SK-N-SH treated with all-trans-retinoic acid at 6 μM for 48 hours (cell line): ENCODE measurements around the gene SDK1.

Source experiments
- ATAC-seq: fragments of 200-7000 bp; cut with Tn5 transposase; 3 replicates; pipeline ENCODE4 v1.9.1; 2020; ENCODE audit warnings: mild to moderate bottlenecking, moderate library complexity
- ARNTL ChIP-seq: fragments of 450-650 bp; formaldehyde crosslinking; IDR thresholded peaks from 2 replicates; pipeline ENCODE4 v1.5.0; 2020; ENCODE audit warnings: low read depth, mild to moderate bottlenecking, moderate library complexity, borderline replicate concordance
- BACH2 ChIP-seq: fragments of 250-450 bp; sonication (Bioruptor Pico); IDR thresholded peaks from 2 replicates; pipeline ENCODE4 v1.9.0; 2021; ENCODE audit warnings: mild to moderate bottlenecking, borderline replicate concordance
- CSDC2 ChIP-seq: fragments of 250-450 bp; sonication (Bioruptor Pico); IDR thresholded peaks from 2 replicates; pipeline ENCODE4 v1.5.0; 2020; ENCODE audit warnings: mild to moderate bottlenecking, moderate library complexity
- CSRNP3 ChIP-seq: fragments of 250-450 bp; sonication (Bioruptor Pico); IDR thresholded peaks from 2 replicates; pipeline ENCODE4 v1.5.1; 2021; ENCODE audit warnings: mild to moderate bottlenecking, moderate library complexity
- ESRRG ChIP-seq: fragments of 250-450 bp; sonication (Bioruptor Pico); IDR thresholded peaks from 2 replicates; pipeline ENCODE4 v1.6.1; 2021; ENCODE audit warnings: mild to moderate bottlenecking
- GLIS3 ChIP-seq: fragments of 250-450 bp; sonication (Bioruptor Pico); IDR thresholded peaks from 2 replicates; pipeline ENCODE4 v1.5.0; 2020; ENCODE audit warnings: mild to moderate bottlenecking, moderate library complexity
- ISL1 ChIP-seq: fragments of 250-450 bp; sonication (Bioruptor Pico); IDR thresholded peaks from 2 replicates; pipeline ENCODE4 v2.1.2; 2022; ENCODE audit warnings: mild to moderate bottlenecking, moderate library complexity
- OSR1 ChIP-seq: fragments of 250-450 bp; sonication (Bioruptor Pico); IDR thresholded peaks from 2 replicates; pipeline ENCODE4 v1.8.0; 2022; ENCODE audit warnings: moderate library complexity, mild to moderate bottlenecking, inconsistent platforms
- PPARA ChIP-seq: fragments of 250-450 bp; sonication (Bioruptor Pico); IDR thresholded peaks from 2 replicates; pipeline ENCODE4 v1.5.0; 2020; ENCODE audit warnings: mild to moderate bottlenecking, borderline replicate concordance
- RARB ChIP-seq: fragments of 250-450 bp; sonication (Bioruptor Pico); IDR thresholded peaks from 2 replicates; pipeline ENCODE4 v1.8.0; 2021; ENCODE audit warnings: mild to moderate bottlenecking, moderate library complexity
- SNAI2 ChIP-seq: fragments of 250-450 bp; sonication (Bioruptor Pico); IDR thresholded peaks from 2 replicates; pipeline ENCODE4 v1.5.0; 2020; ENCODE audit warnings: mild to moderate bottlenecking, moderate library complexity
- TCF4 ChIP-seq: fragments of 250-450 bp; sonication (Bioruptor Pico); IDR thresholded peaks from 2 replicates; pipeline ENCODE4 v1.8.0; 2021; ENCODE audit warnings: mild to moderate bottlenecking, moderate library complexity, borderline replicate concordance
- TOX ChIP-seq: fragments of 250-450 bp; sonication (Bioruptor Pico); IDR thresholded peaks from 2 replicates; pipeline ENCODE4 v1.8.0; 2021; ENCODE audit warnings: mild to moderate bottlenecking, moderate library complexity, borderline replicate concordance
- TSHZ2 ChIP-seq: fragments of 250-450 bp; sonication (Bioruptor Pico); IDR thresholded peaks from 2 replicates; pipeline ENCODE4 v1.5.0; 2020; ENCODE audit warnings: mild to moderate bottlenecking, moderate library complexity
- ZC3H10 ChIP-seq: fragments of 250-450 bp; sonication (Bioruptor Pico); IDR thresholded peaks from 2 replicates; pipeline ENCODE4 v1.5.1; 2021; ENCODE audit warnings: mild to moderate bottlenecking, moderate library complexity
- ZFP3 ChIP-seq: fragments of 250-450 bp; sonication (Bioruptor Pico); IDR thresholded peaks from 2 replicates; pipeline ENCODE4 v1.5.0; 2020; ENCODE audit warnings: mild to moderate bottlenecking, moderate library complexity
- ZFP30 ChIP-seq: fragments of 450-650 bp; formaldehyde crosslinking; IDR thresholded peaks from 2 replicates; pipeline ENCODE4 v1.5.0; 2022; ENCODE audit warnings: mild to moderate bottlenecking, moderate library complexity
- ZNF565 ChIP-seq: fragments of 450-650 bp; formaldehyde crosslinking; conservative IDR thresholded peaks from 2 replicates; pipeline ENCODE4 v1.5.0; 2020; ENCODE audit warnings: low read depth, mild to moderate bottlenecking, moderate library complexity
- ZNF70 ChIP-seq: fragments of 450-650 bp; formaldehyde crosslinking; IDR thresholded peaks from 2 replicates; pipeline ENCODE4 v1.5.0; 2020; ENCODE audit warnings: mild to moderate bottlenecking, moderate library complexity
- ZNF8 ChIP-seq: fragments of 450-650 bp; formaldehyde crosslinking; IDR thresholded peaks from 2 replicates; pipeline ENCODE4 v1.5.0; 2020; ENCODE audit warnings: mild to moderate bottlenecking, moderate library complexity
- TF ChIP-seq, protein P1 (sequence below): fragments of 250-450 bp; sonication (Bioruptor Pico); IDR thresholded peaks from 2 replicates; pipeline ENCODE4 v1.8.0; 2021; ENCODE audit warnings: low read depth, mild to moderate bottlenecking, moderate library complexity, borderline replicate concordance
- TF ChIP-seq, protein P2 (sequence below): fragments of 250-450 bp; sonication (Bioruptor Pico); IDR thresholded peaks from 2 replicates; pipeline ENCODE4 v1.5.1; 2020; ENCODE audit warnings: low read depth, mild to moderate bottlenecking, moderate library complexity

The SDK1 gene

DNA sequence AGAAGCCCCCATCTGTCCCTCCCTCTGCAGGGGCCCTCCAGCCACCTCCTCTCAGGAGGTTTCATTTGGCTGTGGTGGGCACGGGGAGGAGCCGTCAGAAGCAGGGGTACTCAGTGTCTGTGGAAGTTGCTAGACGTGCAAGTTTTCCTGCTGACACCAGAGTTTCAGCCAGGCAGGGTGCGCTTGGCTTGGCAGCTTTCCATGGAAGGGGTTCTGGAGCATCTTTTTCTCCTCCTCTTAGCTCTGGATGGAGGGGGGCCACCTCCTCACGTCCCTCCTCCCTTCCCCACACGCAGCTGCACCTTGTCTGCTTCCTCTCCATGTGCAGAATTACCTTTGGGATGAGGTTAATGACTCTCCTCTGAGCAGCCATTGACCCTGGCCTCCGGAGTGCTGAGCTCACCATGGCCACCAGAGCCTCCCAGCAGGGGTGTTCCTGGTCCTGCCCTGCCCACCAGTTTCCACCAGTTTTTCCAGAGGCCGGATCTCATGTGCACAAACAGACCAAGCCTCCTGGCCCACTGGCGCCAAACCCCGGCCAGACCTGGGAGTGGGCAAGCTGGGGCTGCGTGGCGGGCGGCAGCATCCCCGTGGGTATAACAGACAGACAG, 801.3 kb downstream of the SDK1 start:
- TF ChIP-seq ZFP30 (CRISPR knock-in tag) (no peak), CSRNP3 (no peak), ZNF565 (CRISPR knock-in tag) (no peak), ZC3H10 (CRISPR knock-in tag) (no peak), ZNF8 (CRISPR knock-in tag) (no peak), ZFP3 (CRISPR knock-in tag) (no peak), ARNTL (CRISPR knock-in tag) (no peak), OSR1 (CRISPR knock-in tag) (no peak), GLIS3 (no peak), PPARA (CRISPR knock-in tag) (no peak), ESRRG (no peak), RARB (no peak), ZNF70 (CRISPR knock-in tag) (no peak), CSDC2 (CRISPR knock-in tag) (no peak), SNAI2 (CRISPR knock-in tag) (no peak), BACH2 (CRISPR knock-in tag) (no peak), TCF4 (CRISPR knock-in tag) (no peak), ISL1 (no peak)
- TF ChIP-seq, protein P1, sequence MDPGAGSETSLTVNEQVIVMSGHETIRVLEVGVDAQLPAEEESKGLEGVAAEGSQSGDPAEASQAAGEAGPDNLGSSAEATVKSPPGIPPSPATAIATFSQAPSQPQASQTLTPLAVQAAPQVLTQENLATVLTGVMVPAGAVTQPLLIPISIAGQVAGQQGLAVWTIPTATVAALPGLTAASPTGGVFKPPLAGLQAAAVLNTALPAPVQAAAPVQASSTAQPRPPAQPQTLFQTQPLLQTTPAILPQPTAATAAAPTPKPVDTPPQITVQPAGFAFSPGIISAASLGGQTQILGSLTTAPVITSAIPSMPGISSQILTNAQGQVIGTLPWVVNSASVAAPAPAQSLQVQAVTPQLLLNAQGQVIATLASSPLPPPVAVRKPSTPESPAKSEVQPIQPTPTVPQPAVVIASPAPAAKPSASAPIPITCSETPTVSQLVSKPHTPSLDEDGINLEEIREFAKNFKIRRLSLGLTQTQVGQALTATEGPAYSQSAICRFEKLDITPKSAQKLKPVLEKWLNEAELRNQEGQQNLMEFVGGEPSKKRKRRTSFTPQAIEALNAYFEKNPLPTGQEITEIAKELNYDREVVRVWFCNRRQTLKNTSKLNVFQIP (CRISPR knock-in tag): no peak
- TF ChIP-seq, protein P2, sequence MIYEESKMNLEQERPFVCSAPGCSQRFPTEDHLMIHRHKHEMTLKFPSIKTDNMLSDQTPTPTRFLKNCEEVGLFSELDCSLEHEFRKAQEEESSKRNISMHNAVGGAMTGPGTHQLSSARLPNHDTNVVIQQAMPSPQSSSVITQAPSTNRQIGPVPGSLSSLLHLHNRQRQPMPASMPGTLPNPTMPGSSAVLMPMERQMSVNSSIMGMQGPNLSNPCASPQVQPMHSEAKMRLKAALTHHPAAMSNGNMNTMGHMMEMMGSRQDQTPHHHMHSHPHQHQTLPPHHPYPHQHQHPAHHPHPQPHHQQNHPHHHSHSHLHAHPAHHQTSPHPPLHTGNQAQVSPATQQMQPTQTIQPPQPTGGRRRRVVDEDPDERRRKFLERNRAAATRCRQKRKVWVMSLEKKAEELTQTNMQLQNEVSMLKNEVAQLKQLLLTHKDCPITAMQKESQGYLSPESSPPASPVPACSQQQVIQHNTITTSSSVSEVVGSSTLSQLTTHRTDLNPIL: no peak
- no peak for ATAC-seq

DNA sequence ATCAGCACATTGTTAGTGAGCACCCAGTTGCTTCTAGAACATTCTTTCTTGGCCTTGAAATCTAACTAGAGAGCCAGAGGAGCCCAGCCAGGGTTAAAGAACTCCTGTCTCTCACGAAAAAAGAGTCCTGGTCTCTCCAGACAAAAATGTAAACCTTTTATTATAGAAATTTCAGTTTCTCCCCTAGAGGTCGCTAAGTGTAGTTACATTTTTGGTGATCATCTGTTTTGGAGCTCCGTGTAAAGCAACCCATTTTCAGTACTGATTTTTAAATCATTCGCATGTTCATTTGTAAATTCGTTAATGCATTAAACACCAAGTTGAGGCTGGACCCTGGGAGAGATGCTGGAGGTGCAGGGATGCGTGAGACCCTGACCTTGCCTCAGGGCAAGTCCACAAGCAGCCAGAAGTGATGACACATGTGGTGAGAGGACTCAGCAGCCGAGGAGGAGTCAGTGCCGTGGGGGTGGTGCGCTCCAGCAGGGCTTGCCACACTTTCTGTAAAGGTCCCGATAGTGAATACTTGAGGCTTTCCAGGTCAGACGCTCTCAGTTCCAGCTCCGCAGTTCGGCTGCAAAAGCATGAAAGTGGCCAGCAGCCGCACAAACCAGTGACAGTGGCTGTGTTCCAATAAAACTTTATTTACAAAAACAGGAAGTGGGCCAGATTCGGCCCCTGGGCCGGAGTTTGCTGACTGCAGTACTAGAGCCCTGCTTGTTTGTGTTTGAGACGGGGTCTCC, 802.5 kb downstream of the SDK1 start:
- TF ChIP-seq ARNTL (CRISPR knock-in tag) (no peak), CSRNP3 (no peak), ISL1 (no peak), ZFP30 (CRISPR knock-in tag) (no peak), ZFP3 (CRISPR knock-in tag) (no peak), TCF4 (CRISPR knock-in tag) (no peak), ZNF565 (CRISPR knock-in tag) (no peak), RARB (no peak), ZNF8 (CRISPR knock-in tag) (no peak), ZNF70 (CRISPR knock-in tag) (no peak), BACH2 (CRISPR knock-in tag) (no peak), GLIS3 (no peak), CSDC2 (CRISPR knock-in tag) (no peak)
- TF ChIP-seq, protein P1 (CRISPR knock-in tag): no peak
- ATAC-seq: no peak

DNA sequence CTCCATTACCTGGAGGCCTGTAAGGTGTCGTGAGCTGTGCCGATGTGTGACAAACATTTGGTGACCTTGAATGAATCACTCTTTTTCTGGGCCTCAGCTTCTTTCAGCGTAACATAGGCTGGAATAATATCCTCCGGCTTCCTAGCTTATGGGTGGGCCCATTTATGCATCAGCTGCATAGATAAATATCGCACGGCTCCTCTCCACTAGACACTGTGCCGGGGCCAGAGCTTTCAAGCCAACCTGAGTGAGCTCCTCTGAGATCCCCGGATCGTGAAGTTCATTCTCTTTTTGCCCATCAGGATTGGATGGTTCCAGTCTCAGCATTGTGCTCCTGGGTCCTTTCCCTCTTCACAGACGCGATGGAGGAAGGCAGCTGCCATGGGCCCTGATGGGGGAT, 806.8 kb downstream of the SDK1 start:
- no peak for ATAC-seq
- TF ChIP-seq, protein P1 (CRISPR knock-in tag): no peak
- TF ChIP-seq ZNF70 (CRISPR knock-in tag) (no peak), OSR1 (CRISPR knock-in tag) (no peak), TSHZ2 (CRISPR knock-in tag) (no peak), ARNTL (CRISPR knock-in tag) (no peak), TCF4 (CRISPR knock-in tag) (no peak), TOX (no peak), ESRRG (no peak)
- TF ChIP-seq, protein P2: no peak
